ENCODE data around the gene TAF13.

TAF13 gene

GRCh38 chr1:109075531-109076490, at the start of gene TAF13:
Gene TAF13, minus strand, starts transcription at chr1:109076003. Its CDS starts 56 bp downstream, at chr1:109075947.
- in situ Hi-C loops (cut with MboI; ENCODE audit: low sequenced_read_pairs): no loop called here

- in situ Hi-C loops (cut with MboI; ENCODE audit: low sequenced_read_pairs): loop anchor here (25.0 kb wide), 1 partner anchor 608 kb away; no protein-coding TSS in a partner anchor
These were observed 44.6 kb upstream of the TAF13 start for GRCh38 chr1:109120356-109120755.

GRCh38 chr1:109118089-109118488, 42.3 kb upstream of the TAF13 start:
- in situ Hi-C loops (cut with MboI; ENCODE audit: low sequenced_read_pairs): loop anchor here (25.0 kb wide), 1 partner anchor 606 kb away; no protein-coding TSS in a partner anchor

- in situ Hi-C loops (cut with MboI; ENCODE audit: low sequenced_read_pairs): loop anchor here (25.0 kb wide), 1 partner anchor 604 kb away; no protein-coding TSS in a partner anchor
These were observed 40.5 kb upstream of the TAF13 start for GRCh38 chr1:109116286-109116685.

GRCh38 chr1:109115685-109116084, 39.9 kb upstream of the TAF13 start:
- in situ Hi-C loops (cut with MboI; ENCODE audit: low sequenced_read_pairs): loop anchor here (25.0 kb wide), 1 partner anchor 603 kb away; no protein-coding TSS in a partner anchor

- in situ Hi-C loops (cut with MboI; ENCODE audit: low sequenced_read_pairs): loop anchor here (25.0 kb wide), 1 partner anchor 602 kb away; no protein-coding TSS in a partner anchor
These were observed 38.5 kb upstream of the TAF13 start for GRCh38 chr1:109114342-109114674.

GRCh38 chr1:109113590-109114341, 38.0 kb upstream of the TAF13 start, which contains the start of gene ELAPOR1:
Gene ELAPOR1, plus strand, starts transcription at chr1:109114115. Its CDS starts 69 bp downstream, at chr1:109114184.
- in situ Hi-C loops (cut with MboI; ENCODE audit: low sequenced_read_pairs): loop anchor here (25.0 kb wide), 1 partner anchor 601 kb away; no protein-coding TSS in a partner anchor

- in situ Hi-C loops (cut with MboI; ENCODE audit: low sequenced_read_pairs): loop anchor here (25.0 kb wide), 1 partner anchor 600 kb away; no protein-coding TSS in a partner anchor
These were observed 37.0 kb upstream of the TAF13 start for GRCh38 chr1:109112652-109113285.

- in situ Hi-C loops (cut with MboI; ENCODE audit: low sequenced_read_pairs): loop anchor here (25.0 kb wide), 1 partner anchor 600 kb away; no protein-coding TSS in a partner anchor
These were observed 36.4 kb upstream of the TAF13 start for GRCh38 chr1:109112056-109112651.

- in situ Hi-C loops (cut with MboI; ENCODE audit: low sequenced_read_pairs): loop anchor here (25.0 kb wide), 1 partner anchor 599 kb away; no protein-coding TSS in a partner anchor
These were observed 35.7 kb upstream of the TAF13 start for GRCh38 chr1:109111386-109112055.

- in situ Hi-C loops (cut with MboI; ENCODE audit: low sequenced_read_pairs): loop anchor here (25.0 kb wide), 1 partner anchor 598 kb away; no protein-coding TSS in a partner anchor
These were observed 34.1 kb upstream of the TAF13 start for GRCh38 chr1:109109906-109110305.

GRCh38 chr1:109107785-109108184, 32.0 kb upstream of the TAF13 start:
- in situ Hi-C loops (cut with MboI; ENCODE audit: low sequenced_read_pairs): loop anchor here (25.0 kb wide), 1 partner anchor 595 kb away; no protein-coding TSS in a partner anchor

- in situ Hi-C loops (cut with MboI; ENCODE audit: low sequenced_read_pairs): loop anchor here (25.0 kb wide), 1 partner anchor 594 kb away; no protein-coding TSS in a partner anchor
These were observed 30.1 kb upstream of the TAF13 start for GRCh38 chr1:109105881-109106280.

GRCh38 chr1:109104364-109105151, 28.8 kb upstream of the TAF13 start:
- in situ Hi-C loops (cut with MboI; ENCODE audit: low sequenced_read_pairs): loop anchor here (25.0 kb wide), 1 partner anchor 592 kb away; no protein-coding TSS in a partner anchor

- in situ Hi-C loops (cut with MboI; ENCODE audit: low sequenced_read_pairs): loop anchor here (25.0 kb wide), 1 partner anchor 588 kb away; no protein-coding TSS in a partner anchor
These were observed 24.4 kb upstream of the TAF13 start for GRCh38 chr1:109099938-109100773.

GRCh38 chr1:109096120-109096519, 20.3 kb upstream of the TAF13 start:
- in situ Hi-C loops (cut with MboI; ENCODE audit: low sequenced_read_pairs): no loop called here

- in situ Hi-C loops (cut with MboI; ENCODE audit: low sequenced_read_pairs): no loop called here
These were observed 19.8 kb upstream of the TAF13 start for GRCh38 chr1:109095631-109096030.

Data from HL-60/S4 (cell line).